Measurements from ENCODE around the gene ZNF714.

The ZNF714 gene

GRCh38 chr19:21082011-21082975 is at the start of gene ZNF714:
Gene ZNF714, plus strand, starts transcription at chr19:21082203. Its CDS starts 16,066 bp downstream, at chr19:21098269.
- peak; percentile 88 for DNase-seq

GRCh38 chr19:21045028-21045427 is 37.0 kb upstream of the ZNF714 start:
- DNase-seq = no peak

GRCh38 chr19:21046489-21046888 is 35.5 kb upstream of the ZNF714 start:
- DNase-seq = no peak

GRCh38 chr19:21047716-21048115 is 34.3 kb upstream of the ZNF714 start:
- DNase-seq = no peak

- no peak for DNase-seq
These were observed 29.1 kb upstream of the ZNF714 start for GRCh38 chr19:21052902-21053301.

GRCh38 chr19:21065336-21065735 is 16.7 kb upstream of the ZNF714 start:
- DNase-seq = no peak

GRCh38 chr19:21084343-21084742 is 2.3 kb downstream of the ZNF714 start:
- DNase-seq = no peak

GRCh38 chr19:21087871-21088270 is 5.9 kb downstream of the ZNF714 start:
- no peak for DNase-seq

- DNase-seq = no peak
These were observed 10.1 kb downstream of the ZNF714 start for GRCh38 chr19:21092109-21092508.

GRCh38 chr19:21094347-21095025 is 12.5 kb downstream of the ZNF714 start:
- no peak for DNase-seq

GRCh38 chr19:21098291-21098690 is 16.3 kb downstream of the ZNF714 start:
- DNase-seq = no peak

GRCh38 chr19:21101521-21102242 is 19.7 kb downstream of the ZNF714 start:
- DNase-seq = no peak

GRCh38 chr19:21109116-21109515 is 27.1 kb downstream of the ZNF714 start:
- no peak for DNase-seq

GRCh38 chr19:21110183-21110582 is 28.2 kb downstream of the ZNF714 start:
- no peak for DNase-seq

- no peak for DNase-seq
These were observed 33.4 kb downstream of the ZNF714 start for GRCh38 chr19:21115430-21115829.

- no peak for DNase-seq
These were observed 35.3 kb downstream of the ZNF714 start for GRCh38 chr19:21117041-21117907.

- no peak for DNase-seq
These were observed 44.1 kb downstream of the ZNF714 start for GRCh38 chr19:21126078-21126477.

- no peak for DNase-seq
These were observed 45.0 kb downstream of the ZNF714 start for GRCh38 chr19:21127001-21127400.

- no peak for DNase-seq
These were observed 45.9 kb downstream of the ZNF714 start for GRCh38 chr19:21127898-21128297.

- no peak for DNase-seq
These were observed 47.1 kb downstream of the ZNF714 start for GRCh38 chr19:21128901-21129698.

GRCh38 chr19:21130097-21130775 is 48.2 kb downstream of the ZNF714 start:
- no peak for DNase-seq

All from activated CD8-positive, alpha-beta memory T cell treated with anti-CD3 and anti-CD28 coated beads, Interleukin-2, amount 50 U/mL, for 48 hours (primary cell).